OCI-LY3 (cell line): Measurements from ENCODE around the gene PARD3.

ENCODE experiments used
- CTCF ChIP-seq: fragments of 200-600, 300-600 bp; sonication (generic); IDR thresholded peaks from 2 replicates; pipeline ENCODE4 v1.5.1; 2014; ENCODE audit warnings: antibody characterized with exemption, low read length, low read depth
- EZH2phosphoT487 ChIP-seq: fragments of 200-600 bp; shearing (Covaris generic); IDR thresholded peaks from 2 replicates; pipeline ENCODE4 v1.6.1; 2018; ENCODE audit warnings: antibody characterized with exemption, mixed run types, low read depth

- TF ChIP-seq CTCF, result no peak
- TF ChIP-seq EZH2phosphoT487, result no peak
These were observed 105.3 kb downstream of the PARD3 start for GRCh38 chr10:34709637-34710390.
